ENCODE results near the gene CHRNA4. TPM values are rescaled to one million over a fixed set of nuclear protein-coding genes. Genes with fewer than 3 reads are reported as not detected.

The CHRNA4 gene
- total and polyA plus RNA-seq, 3 donors from 2014 or later: 3.3 to 8.3 (median 7.4) TPM

- Histone ChIP-seq H3K36me3 (ENCODE audit: low read depth, missing control alignments) (no peaks in the 10 kb centered on the region), H3K4me3 (no peak overlapping the region), H3K4me1 (peaks cover 17% of the 10 kb centered on the region), H3K27me3 (no peaks in the 10 kb centered on the region), H3K9me3 (no peaks in the 10 kb centered on the region), H3K27ac (no peak overlapping the region)
- no peak for TF ChIP-seq POLR2A (IDR thresholded peaks at IDR 0.05)
- TF ChIP-seq CTCF (IDR thresholded peaks at IDR 0.05): no peak
- no peak for DNase-seq
- WGBS, 2 donors: 81% methylated on average over 30 of the region's 31 CpGs; no CpG with 5 or more reads in 1 of the 2 donors
- intact Hi-C loops (cut with DNase I; ENCODE audit: low total_unique reads): loop anchor here (5.0 kb wide), 1 partner anchor 61 kb away; no protein-coding TSS in a partner anchor
Observed at GRCh38 chr20:63315731-63316491, 45.2 kb downstream of the CHRNA4 start.

- H3K27me3 ChIP-seq: no peaks in the 10 kb centered on the region
- H3K9me3 ChIP-seq: no peaks in the 10 kb centered on the region
- no peak for DNase-seq
- TF ChIP-seq CTCF (IDR thresholded peaks at IDR 0.05) (no peak), POLR2A (IDR thresholded peaks at IDR 0.05) (no peak)
- H3K4me1 ChIP-seq: peaks cover 17% of the 10 kb centered on the region
- 42 to 63% methylated on average over 6 to 15 of the region's 15 CpGs for WGBS, 2 donors
- H3K27ac ChIP-seq: no peak overlapping the region
- H3K4me3 ChIP-seq: no peak overlapping the region
- no peaks in the 10 kb centered on the region for H3K36me3 ChIP-seq (ENCODE audit: low read depth, missing control alignments)
- intact Hi-C loops (cut with DNase I; ENCODE audit: low total_unique reads): loop anchor here (5.0 kb wide), 1 partner anchor 62 kb away; no protein-coding TSS in a partner anchor
Observed at GRCh38 chr20:63315240-63315689, 45.9 kb downstream of the CHRNA4 start.

- H3K27me3 ChIP-seq: no peaks in the 10 kb centered on the region
- DNase-seq: no peak
- no peaks in the 10 kb centered on the region for H3K9me3 ChIP-seq
- intact Hi-C loops (cut with DNase I; ENCODE audit: low total_unique reads): loop anchor here (5.0 kb wide), 1 partner anchor 63 kb away; no protein-coding TSS in a partner anchor
- TF ChIP-seq CTCF (IDR thresholded peaks at IDR 0.05) (no peak), POLR2A (IDR thresholded peaks at IDR 0.05) (no peak)
- no peak overlapping the region for H3K4me3 ChIP-seq
- H3K27ac ChIP-seq: no peak overlapping the region
- no peaks in the 10 kb centered on the region for H3K36me3 ChIP-seq (ENCODE audit: low read depth, missing control alignments)
- peaks cover 17% of the 10 kb centered on the region for H3K4me1 ChIP-seq
- 93 to 98% methylated on average over 14 to 21 of the region's 21 CpGs for WGBS, 2 donors
Observed at GRCh38 chr20:63314566-63315239, 46.4 kb downstream of the CHRNA4 start.

- DNase-seq: no peak
Observed at GRCh38 chr20:63314015-63314471, 47.1 kb downstream of the CHRNA4 start.

More at GRCh38 chr20:63314015-63314471, 47.1 kb downstream of the CHRNA4 start:
- Histone ChIP-seq H3K27ac (no peak overlapping the region), H3K4me1 (peaks cover 17% of the 10 kb centered on the region), H3K9me3 (no peaks in the 10 kb centered on the region), H3K36me3 (ENCODE audit: low read depth, missing control alignments) (no peaks in the 10 kb centered on the region), H3K4me3 (no peak overlapping the region), H3K27me3 (no peaks in the 10 kb centered on the region)
- intact Hi-C loops (cut with DNase I; ENCODE audit: low total_unique reads): no loop called here
- WGBS, 2 donors: 80 to 90% methylated on average over 2 to 9 of the region's 9 CpGs
- TF ChIP-seq CTCF (IDR thresholded peaks at IDR 0.05): no peak
- no peak for TF ChIP-seq POLR2A (IDR thresholded peaks at IDR 0.05)

Data from testis (tissue), 3 donors.